Measurements from ENCODE around the gene CAMSAP1.

Gene CAMSAP1

GRCh38 chr9:135795391-135795790 lies 112.0 kb downstream of the CAMSAP1 start:
- Histone ChIP-seq H3K27ac (ENCODE audit: low read length, poor library complexity, severe bottlenecking) (no peak overlapping the region), H3K4ac (ENCODE audit: low read depth in 1 of 2, low read length in 2 of 2) (no peak overlapping the region), H3K79me1 (replicated peaks; ENCODE audit: low read length, poor library complexity, severe bottlenecking) (no peaks in the 10 kb centered on the region), H3K27me3 (ENCODE audit: control insufficient read depth in 1 of 2, insufficient read depth in 1 of 2, low read length in 2 of 2) (peaks cover 10 to 64% of the 10 kb centered on the region in 2 experiments), H3K4me2 (ENCODE audit: low read length, poor library complexity, severe bottlenecking) (no peak overlapping the region), H2BK5ac (ENCODE audit: low read depth, low read length, poor library complexity, severe bottlenecking) (no peak overlapping the region), H2BK12ac (ENCODE audit: low read length in 2 of 2) (no peak overlapping the region), H4K91ac (ENCODE audit: low read length) (no peak overlapping the region), H3K9ac (ENCODE audit: low read length) (no peak overlapping the region), H3K36me3 (ENCODE audit: control insufficient read depth in 1 of 2, insufficient read depth in 2 of 2, low read depth in 1 of 2, low read length in 2 of 2) (no peaks in the 10 kb centered on the region), H3K4me3 (ENCODE audit: insufficient read depth in 1 of 2, low read depth in 1 of 2, low read length in 2 of 2) (no peak overlapping the region), H2BK120ac (ENCODE audit: low read depth, low read length) (no peak overlapping the region), H3K9me3 (ENCODE audit: control insufficient read depth, low read length) (no peaks in the 10 kb centered on the region), H4K8ac (ENCODE audit: low read length) (no peak overlapping the region), H3K14ac (ENCODE audit: low read length in 2 of 2) (no peak overlapping the region), H2BK15ac (ENCODE audit: low read depth, poor library complexity, severe bottlenecking) (no peak overlapping the region), H2AFZ (ENCODE audit: low read depth, low read length) (no peak overlapping the region), H2AK5ac (ENCODE audit: low read length, severe bottlenecking) (no peak overlapping the region), H3K4me1 (ENCODE audit: control insufficient read depth, insufficient read depth, low read depth, low read length) (peaks cover 2% of the 10 kb centered on the region), H3K23ac (ENCODE audit: low read length in 2 of 2) (no peak overlapping the region), H3K18ac (ENCODE audit: low read depth in 1 of 2, low read length in 2 of 2) (no peak overlapping the region)
- 93% methylated on average over 2 of the region's 4 CpGs for WGBS
- DNase-seq, result no peak

GRCh38 chr9:135794361-135794885 lies 112.9 kb downstream of the CAMSAP1 start:
- no peak overlapping the region for H3K27ac ChIP-seq (ENCODE audit: low read length, poor library complexity, severe bottlenecking)
- no peak overlapping the region for H2AFZ ChIP-seq (ENCODE audit: low read depth, low read length)
- no peak overlapping the region for H2BK12ac ChIP-seq (ENCODE audit: low read length in 2 of 2)
- H3K9me3 ChIP-seq (ENCODE audit: control insufficient read depth, low read length), result no peaks in the 10 kb centered on the region
- H2BK5ac ChIP-seq (ENCODE audit: low read depth, low read length, poor library complexity, severe bottlenecking), result no peak overlapping the region
- no peak overlapping the region for H2BK120ac ChIP-seq (ENCODE audit: low read depth, low read length)
- no peak overlapping the region for H3K14ac ChIP-seq (ENCODE audit: low read length in 2 of 2)
- no peak overlapping the region for H3K18ac ChIP-seq (ENCODE audit: low read depth in 1 of 2, low read length in 2 of 2)
- WGBS, result 89% methylated on average over 15 of the region's 15 CpGs
- H4K91ac ChIP-seq (ENCODE audit: low read length), result no peak overlapping the region
- no peak overlapping the region for H3K4me3 ChIP-seq (ENCODE audit: insufficient read depth in 1 of 2, low read depth in 1 of 2, low read length in 2 of 2)
- H2AK5ac ChIP-seq (ENCODE audit: low read length, severe bottlenecking), result no peak overlapping the region
- H4K8ac ChIP-seq (ENCODE audit: low read length), result no peak overlapping the region
- no peak overlapping the region for H3K9ac ChIP-seq (ENCODE audit: low read length)
- peaks cover 10 to 71% of the 10 kb centered on the region in 2 experiments for H3K27me3 ChIP-seq (ENCODE audit: control insufficient read depth in 1 of 2, insufficient read depth in 1 of 2, low read length in 2 of 2)
- H3K4me1 ChIP-seq (ENCODE audit: control insufficient read depth, insufficient read depth, low read depth, low read length), result peaks cover 2% of the 10 kb centered on the region
- H3K4me2 ChIP-seq (ENCODE audit: low read length, poor library complexity, severe bottlenecking), result no peak overlapping the region
- no peak for DNase-seq
- H3K4ac ChIP-seq (ENCODE audit: low read depth in 1 of 2, low read length in 2 of 2), result no peak overlapping the region
- H2BK15ac ChIP-seq (ENCODE audit: low read depth, poor library complexity, severe bottlenecking), result no peak overlapping the region
- no peak overlapping the region for H3K23ac ChIP-seq (ENCODE audit: low read length in 2 of 2)
- H3K36me3 ChIP-seq (ENCODE audit: control insufficient read depth in 1 of 2, insufficient read depth in 2 of 2, low read depth in 1 of 2, low read length in 2 of 2), result no peaks in the 10 kb centered on the region
- no peaks in the 10 kb centered on the region for H3K79me1 ChIP-seq (replicated peaks; ENCODE audit: low read length, poor library complexity, severe bottlenecking)

- Histone ChIP-seq H4K8ac (ENCODE audit: low read length) (no peak overlapping the region), H3K18ac (ENCODE audit: low read depth in 1 of 2, low read length in 2 of 2) (no peak overlapping the region), H4K91ac (ENCODE audit: low read length) (no peak overlapping the region), H3K23ac (ENCODE audit: low read length in 2 of 2) (no peak overlapping the region), H3K79me1 (replicated peaks; ENCODE audit: low read length, poor library complexity, severe bottlenecking) (no peaks in the 10 kb centered on the region), H3K27ac (ENCODE audit: low read length, poor library complexity, severe bottlenecking) (no peak overlapping the region), H3K14ac (ENCODE audit: low read length in 2 of 2) (peak overlapping the region in 1 of 2 experiments; percentile 39), H2BK15ac (ENCODE audit: low read depth, poor library complexity, severe bottlenecking) (no peak overlapping the region), H2BK5ac (ENCODE audit: low read depth, low read length, poor library complexity, severe bottlenecking) (no peak overlapping the region), H3K9ac (ENCODE audit: low read length) (no peak overlapping the region), H2BK120ac (ENCODE audit: low read depth, low read length) (no peak overlapping the region), H3K27me3 (ENCODE audit: control insufficient read depth in 1 of 2, insufficient read depth in 1 of 2, low read length in 2 of 2) (peaks cover 10 to 71% of the 10 kb centered on the region in 2 experiments), H3K4me3 (ENCODE audit: insufficient read depth in 1 of 2, low read depth in 1 of 2, low read length in 2 of 2) (no peak overlapping the region), H3K36me3 (ENCODE audit: control insufficient read depth in 1 of 2, insufficient read depth in 2 of 2, low read depth in 1 of 2, low read length in 2 of 2) (no peaks in the 10 kb centered on the region), H2BK12ac (ENCODE audit: low read length in 2 of 2) (no peak overlapping the region), H3K4me2 (ENCODE audit: low read length, poor library complexity, severe bottlenecking) (no peak overlapping the region), H3K9me3 (ENCODE audit: control insufficient read depth, low read length) (no peaks in the 10 kb centered on the region), H3K4ac (ENCODE audit: low read depth in 1 of 2, low read length in 2 of 2) (no peak overlapping the region), H3K4me1 (ENCODE audit: control insufficient read depth, insufficient read depth, low read depth, low read length) (peaks cover 2% of the 10 kb centered on the region), H2AFZ (ENCODE audit: low read depth, low read length) (no peak overlapping the region), H2AK5ac (ENCODE audit: low read length, severe bottlenecking) (no peak overlapping the region)
- no peak for DNase-seq
- WGBS, result 78% methylated on average over 7 of the region's 7 CpGs
Observed at GRCh38 chr9:135794057-135794335, 113.3 kb downstream of the CAMSAP1 start.

GRCh38 chr9:135793221-135794056 lies 113.9 kb downstream of the CAMSAP1 start:
- H3K4me2 ChIP-seq (ENCODE audit: low read length, poor library complexity, severe bottlenecking), result no peak overlapping the region
- H3K4ac ChIP-seq (ENCODE audit: low read depth in 1 of 2, low read length in 2 of 2), result no peak overlapping the region
- H3K36me3 ChIP-seq (ENCODE audit: control insufficient read depth in 1 of 2, insufficient read depth in 2 of 2, low read depth in 1 of 2, low read length in 2 of 2), result no peaks in the 10 kb centered on the region
- H2AFZ ChIP-seq (ENCODE audit: low read depth, low read length), result no peak overlapping the region
- no peaks in the 10 kb centered on the region for H3K79me1 ChIP-seq (replicated peaks; ENCODE audit: low read length, poor library complexity, severe bottlenecking)
- no peak overlapping the region for H3K18ac ChIP-seq (ENCODE audit: low read depth in 1 of 2, low read length in 2 of 2)
- H3K9me3 ChIP-seq (ENCODE audit: control insufficient read depth, low read length), result no peaks in the 10 kb centered on the region
- H2BK15ac ChIP-seq (ENCODE audit: low read depth, poor library complexity, severe bottlenecking), result no peak overlapping the region
- H2BK12ac ChIP-seq (ENCODE audit: low read length in 2 of 2), result no peak overlapping the region
- H3K4me1 ChIP-seq (ENCODE audit: control insufficient read depth, insufficient read depth, low read depth, low read length), result peaks cover 2% of the 10 kb centered on the region
- no peak overlapping the region for H2BK120ac ChIP-seq (ENCODE audit: low read depth, low read length)
- WGBS, result 81% methylated on average over 16 of the region's 16 CpGs
- no peak overlapping the region for H4K8ac ChIP-seq (ENCODE audit: low read length)
- no peak overlapping the region for H3K23ac ChIP-seq (ENCODE audit: low read length in 2 of 2)
- no peak overlapping the region for H3K4me3 ChIP-seq (ENCODE audit: insufficient read depth in 1 of 2, low read depth in 1 of 2, low read length in 2 of 2)
- H2AK5ac ChIP-seq (ENCODE audit: low read length, severe bottlenecking), result no peak overlapping the region
- no peak overlapping the region for H4K91ac ChIP-seq (ENCODE audit: low read length)
- no peak overlapping the region for H3K9ac ChIP-seq (ENCODE audit: low read length)
- DNase-seq, result no peak
- H3K27ac ChIP-seq (ENCODE audit: low read length, poor library complexity, severe bottlenecking), result no peak overlapping the region
- no peak overlapping the region for H2BK5ac ChIP-seq (ENCODE audit: low read depth, low read length, poor library complexity, severe bottlenecking)
- peak overlapping the region in 1 of 2 experiments; percentile 39 for H3K14ac ChIP-seq (ENCODE audit: low read length in 2 of 2)
- H3K27me3 ChIP-seq (ENCODE audit: control insufficient read depth in 1 of 2, insufficient read depth in 1 of 2, low read length in 2 of 2), result peaks cover 10 to 73% of the 10 kb centered on the region in 2 experiments
